ENCODE results near the gene PLAA. TPM values are rescaled to one million over a fixed set of nuclear protein-coding genes. Genes with fewer than 3 reads are reported as not detected.
A peak's percentile ranks its signal among the peaks of the same experiment; 100 is the strongest.

Gene PLAA
- total RNA-seq, result 10 to 100 TPM; 24.4 to 32.4 TPM

DNA sequence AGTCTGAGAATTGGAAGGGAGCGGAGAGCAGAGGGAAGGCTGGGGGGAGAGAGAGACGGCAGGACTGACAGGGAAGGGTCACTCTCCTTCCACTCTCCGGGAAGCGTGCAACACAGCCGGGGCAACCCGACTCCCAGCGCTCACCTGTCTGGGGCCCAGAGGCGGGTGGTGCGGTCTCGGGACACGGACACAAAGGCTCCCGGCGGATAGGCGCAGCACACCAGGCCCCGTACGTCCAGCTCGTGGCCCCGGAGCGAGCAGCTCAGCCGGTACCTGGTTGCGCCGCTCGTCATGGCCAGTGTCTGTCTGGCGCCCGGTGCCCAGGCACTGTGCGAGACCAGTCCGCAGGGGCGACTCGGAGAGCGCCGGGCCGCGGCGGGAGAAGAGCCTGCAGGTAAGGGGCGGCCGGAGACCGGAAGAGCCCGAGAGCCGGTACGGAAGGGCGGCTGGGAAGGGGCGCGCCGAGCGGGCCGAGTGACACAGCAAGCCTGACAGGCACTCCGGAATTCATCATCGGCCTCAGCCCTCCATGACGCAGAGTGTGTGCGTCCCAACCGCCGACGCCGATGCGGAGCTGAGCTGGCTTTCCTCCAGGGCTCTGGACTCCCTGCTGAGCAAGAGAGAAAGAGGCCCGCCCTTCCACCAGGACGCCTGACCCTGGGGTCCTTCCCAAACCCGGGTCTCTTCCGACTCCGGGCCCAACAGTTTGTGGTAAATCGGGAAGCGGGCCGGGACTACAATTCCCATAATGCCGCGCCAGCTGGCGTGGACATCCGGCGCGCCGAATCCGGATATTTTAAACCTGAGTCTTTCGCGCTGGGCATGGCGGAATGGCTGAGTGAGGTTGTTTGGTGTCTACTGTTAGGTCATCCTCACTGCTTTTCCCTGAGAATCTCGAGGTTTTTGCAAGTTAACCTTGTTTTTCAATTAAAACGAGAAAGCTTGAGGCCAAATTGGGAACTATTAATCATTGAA lies at the start of gene PLAA:
Gene PLAA (minus strand): TSS at position 490 of the 975 bp plus-strand sequence. CDS start 197 bp downstream, at position 293.
- TF ChIP-seq, protein P1, sequence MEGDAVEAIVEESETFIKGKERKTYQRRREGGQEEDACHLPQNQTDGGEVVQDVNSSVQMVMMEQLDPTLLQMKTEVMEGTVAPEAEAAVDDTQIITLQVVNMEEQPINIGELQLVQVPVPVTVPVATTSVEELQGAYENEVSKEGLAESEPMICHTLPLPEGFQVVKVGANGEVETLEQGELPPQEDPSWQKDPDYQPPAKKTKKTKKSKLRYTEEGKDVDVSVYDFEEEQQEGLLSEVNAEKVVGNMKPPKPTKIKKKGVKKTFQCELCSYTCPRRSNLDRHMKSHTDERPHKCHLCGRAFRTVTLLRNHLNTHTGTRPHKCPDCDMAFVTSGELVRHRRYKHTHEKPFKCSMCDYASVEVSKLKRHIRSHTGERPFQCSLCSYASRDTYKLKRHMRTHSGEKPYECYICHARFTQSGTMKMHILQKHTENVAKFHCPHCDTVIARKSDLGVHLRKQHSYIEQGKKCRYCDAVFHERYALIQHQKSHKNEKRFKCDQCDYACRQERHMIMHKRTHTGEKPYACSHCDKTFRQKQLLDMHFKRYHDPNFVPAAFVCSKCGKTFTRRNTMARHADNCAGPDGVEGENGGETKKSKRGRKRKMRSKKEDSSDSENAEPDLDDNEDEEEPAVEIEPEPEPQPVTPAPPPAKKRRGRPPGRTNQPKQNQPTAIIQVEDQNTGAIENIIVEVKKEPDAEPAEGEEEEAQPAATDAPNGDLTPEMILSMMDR (IDR thresholded peaks at IDR 0.05), result no peak
- H3K4me1 ChIP-seq, result peaks cover 15% of the 10 kb centered on the region
- H3K9ac ChIP-seq (ENCODE audit: low read depth in 2 of 2, low read length in 2 of 2), result peak within 1 kb of the TSS; percentile 91 to 99
- H3K36me3 ChIP-seq, result no peaks in the 10 kb centered on the region
- H3K27ac ChIP-seq, result peak within 1 kb of the TSS; percentile 88
- peak within 1 kb of the TSS; percentile 90 for H3K4me3 ChIP-seq
- intact Hi-C loops (cut with DNase I), result no loop called here
- DNase-seq, result peak; percentile 92
- no peaks in the 10 kb centered on the region for H3K9me3 ChIP-seq
- no peaks in the 10 kb centered on the region for H3K27me3 ChIP-seq

DNA sequence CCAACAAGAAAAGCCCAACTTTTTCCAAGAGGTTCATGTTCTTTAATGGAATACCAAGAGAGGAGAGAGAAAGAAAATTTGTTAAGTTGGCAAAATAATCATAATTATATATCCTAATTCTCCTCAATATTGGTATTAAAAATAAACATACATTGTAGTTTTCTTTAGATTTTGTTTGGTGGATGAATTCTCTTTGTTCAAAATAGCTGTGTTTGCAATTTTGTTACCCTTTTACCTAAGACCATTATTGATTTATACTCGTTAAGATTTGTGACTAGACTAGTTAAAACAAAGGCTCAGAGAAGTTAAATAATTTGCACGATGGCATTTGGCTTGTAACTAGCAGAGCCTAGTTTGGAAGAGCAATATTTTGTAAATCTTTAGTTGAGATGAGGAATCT lies 48.8 kb upstream of the PLAA start:
- Histone ChIP-seq H3K9ac (ENCODE audit: low read depth in 2 of 2, low read length in 2 of 2) (no peak overlapping the region), H3K4me1 (no peaks in the 10 kb centered on the region), H3K27ac (no peak overlapping the region), H3K4me3 (no peak overlapping the region), H3K27me3 (no peaks in the 10 kb centered on the region), H3K36me3 (no peaks in the 10 kb centered on the region), H3K9me3 (no peaks in the 10 kb centered on the region)
- TF ChIP-seq, protein P1 (IDR thresholded peaks at IDR 0.05), result no peak
- intact Hi-C loops (cut with DNase I), result no loop called here
- no peak for DNase-seq

DNA sequence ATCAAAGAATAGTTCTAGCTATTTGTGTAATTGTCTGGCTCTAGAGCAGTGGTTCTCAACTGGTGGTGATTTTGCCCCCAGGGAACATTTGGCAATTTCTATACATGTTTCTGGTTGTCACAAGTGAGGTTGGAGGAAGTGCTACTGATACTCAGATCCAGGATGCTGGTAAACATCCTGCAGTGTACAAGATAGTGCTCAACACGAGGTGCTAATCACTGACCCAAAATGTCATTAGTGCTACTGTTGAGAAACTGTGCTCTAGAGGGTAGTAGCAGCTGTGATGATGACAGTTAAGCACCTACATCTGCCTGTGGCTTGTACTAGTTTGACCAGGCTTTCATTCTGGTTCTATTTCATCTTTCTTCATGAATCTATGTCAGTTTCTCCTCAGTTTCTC lies 36.3 kb upstream of the PLAA start:
- H3K27ac ChIP-seq, result no peak overlapping the region
- no peak overlapping the region for H3K9ac ChIP-seq (ENCODE audit: low read depth in 2 of 2, low read length in 2 of 2)
- H3K9me3 ChIP-seq, result no peaks in the 10 kb centered on the region
- no peaks in the 10 kb centered on the region for H3K4me1 ChIP-seq
- TF ChIP-seq, protein P1 (IDR thresholded peaks at IDR 0.05), result no peak
- no peak for DNase-seq
- intact Hi-C loops (cut with DNase I), result no loop called here
- H3K4me3 ChIP-seq, result no peak overlapping the region
- no peaks in the 10 kb centered on the region for H3K27me3 ChIP-seq
- H3K36me3 ChIP-seq, result no peaks in the 10 kb centered on the region

DNA sequence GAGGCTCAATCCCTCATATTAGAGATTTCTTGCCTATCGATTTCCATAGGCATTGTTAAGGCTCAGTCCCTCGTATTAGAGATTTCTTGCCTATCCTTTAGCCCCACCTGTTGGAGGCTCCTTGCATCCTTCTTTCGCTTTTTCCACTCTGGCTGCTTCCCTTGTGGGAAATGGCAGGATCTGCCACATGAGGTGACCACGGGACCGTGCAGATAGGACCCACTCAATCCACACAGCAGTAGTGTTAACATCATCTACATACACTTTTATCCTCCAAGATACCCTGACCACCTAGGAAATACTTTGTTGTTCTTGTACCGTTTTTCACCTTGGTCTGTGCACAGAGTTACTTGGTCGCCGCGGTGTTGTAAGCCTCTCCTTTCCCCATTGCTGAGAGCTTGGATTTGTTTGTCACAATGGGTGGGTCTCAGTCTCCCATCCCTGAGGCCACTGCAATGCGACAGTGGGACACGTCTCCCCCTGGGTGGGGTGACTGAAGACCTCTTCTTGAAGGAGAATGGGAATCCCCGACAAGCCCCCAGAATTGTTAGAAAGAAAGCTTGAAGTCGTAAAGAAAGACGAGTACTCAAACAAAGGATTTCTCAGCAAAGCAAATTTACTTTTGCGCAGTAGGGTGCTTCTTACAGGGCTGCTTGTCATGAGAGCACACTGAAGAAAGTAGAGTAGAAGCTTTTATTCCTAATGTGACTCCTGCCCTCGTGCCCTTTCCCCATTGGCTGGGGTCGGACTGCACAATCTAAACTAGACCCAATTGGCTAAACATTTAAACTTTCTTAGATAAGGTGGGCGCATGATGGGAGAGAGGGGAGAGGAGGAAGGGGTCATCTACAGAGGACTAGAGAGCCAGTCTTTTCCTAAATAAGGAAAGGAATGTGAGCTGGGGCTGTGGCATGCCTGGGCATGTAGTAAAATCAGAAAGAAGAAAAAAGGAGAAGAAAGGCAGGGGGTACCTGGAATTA lies 29.0 kb upstream of the PLAA start:
- intact Hi-C loops (cut with DNase I), result loop anchor here (10.0 kb wide), 1 partner anchor 121 kb away; no protein-coding TSS in a partner anchor
- Histone ChIP-seq H3K9ac (ENCODE audit: low read depth in 2 of 2, low read length in 2 of 2) (no peak overlapping the region), H3K27ac (no peak overlapping the region), H3K4me3 (no peak overlapping the region), H3K36me3 (no peaks in the 10 kb centered on the region), H3K4me1 (no peaks in the 10 kb centered on the region), H3K9me3 (no peaks in the 10 kb centered on the region), H3K27me3 (no peaks in the 10 kb centered on the region)
- TF ChIP-seq, protein P1 (IDR thresholded peaks at IDR 0.05), result peak; percentile 52
- DNase-seq, result peak; percentile 46

DNA sequence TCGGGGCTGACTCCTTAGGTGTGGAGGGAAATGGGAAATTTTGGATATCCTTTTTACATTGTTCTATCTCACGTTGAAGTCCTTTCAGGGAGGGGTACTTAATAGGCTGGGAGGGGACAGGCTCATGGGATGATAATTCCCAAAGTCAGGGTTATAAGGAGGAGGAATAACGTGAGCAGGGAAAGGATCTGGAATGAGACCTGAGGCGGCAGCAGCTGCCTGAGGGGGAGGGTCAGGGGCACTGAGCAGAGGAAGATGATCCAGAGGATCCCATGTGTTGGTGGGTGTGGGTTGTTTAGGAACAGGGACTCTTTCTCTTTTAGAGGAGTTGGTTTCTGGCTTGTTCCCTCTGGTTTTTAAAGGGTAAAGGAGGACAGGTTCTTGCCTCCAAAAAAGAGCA lies 27.9 kb upstream of the PLAA start:
- no peaks in the 10 kb centered on the region for H3K27me3 ChIP-seq
- H3K36me3 ChIP-seq, result no peaks in the 10 kb centered on the region
- H3K27ac ChIP-seq, result no peak overlapping the region
- DNase-seq, result no peak
- H3K4me3 ChIP-seq, result no peak overlapping the region
- H3K9me3 ChIP-seq, result no peaks in the 10 kb centered on the region
- no peaks in the 10 kb centered on the region for H3K4me1 ChIP-seq
- TF ChIP-seq, protein P1 (IDR thresholded peaks at IDR 0.05), result no peak
- H3K9ac ChIP-seq (ENCODE audit: low read depth in 2 of 2, low read length in 2 of 2), result no peak overlapping the region
- intact Hi-C loops (cut with DNase I), result loop anchor here (5.0 to 10.0 kb wide), 2 partner anchors 120 to 233 kb away; no protein-coding TSS in a partner anchor

Data from colonic mucosa (tissue), 4 donors.